Colon (tissue), 2 donors: ENCODE measurements around the gene SMIM28.

ENCODE experiments used
- FAIRE-seq: peaks from 2 replicates; lab custom pipeline; 2012; peaks lifted over from hg19 to GRCh38; lab: Jason Lieb, UNC
- donor health status: control.
- donor health status: control.

Gene SMIM28

GRCh38 chr6:138430361-138431145 is 52.8 kb downstream of the SMIM28 start:
- FAIRE-seq: no peak

- no peak for FAIRE-seq
Measured at GRCh38 chr6:138431256-138432062, 53.8 kb downstream of the SMIM28 start.

- no peak for FAIRE-seq
Measured at GRCh38 chr6:138432063-138432356, 54.3 kb downstream of the SMIM28 start.
